HepG2 (cell line): ENCODE results near the gene GPBAR1. TPM values are rescaled to one million over a fixed set of nuclear protein-coding genes. Genes with fewer than 3 reads are reported as not detected.
A peak's percentile ranks its signal among the peaks of the same experiment; 100 is the strongest.

ENCODE experiments used
- CEBPB ChIP-seq: IDR thresholded peaks from 2 replicates; pipeline ENCODE4 v1.6.1; 2011; ENCODE audit warnings: low read depth, low read length, improper control_type of control experiment, borderline replicate concordance
- DDIT3 ChIP-seq: sonication (generic); formaldehyde crosslinking; IDR thresholded peaks from 2 replicates; pipeline ENCODE4 v1.4.0; 2020; ENCODE audit warnings: mild to moderate bottlenecking, missing genetic modification reagents
- ETV5 ChIP-seq: IDR thresholded peaks from 2 replicates; pipeline ENCODE4 v1.6.1; 2018; ENCODE audit warnings: missing biosample characterization, missing genetic modification reagents, inconsistent platforms, borderline replicate concordance
- HNF4A ChIP-seq: sonication (generic); formaldehyde crosslinking; IDR thresholded peaks from 2 replicates; pipeline ENCODE4 v1.4.0; 2020; ENCODE audit warnings: missing genetic modification reagents
- IKZF4 ChIP-seq: sonication (generic); formaldehyde crosslinking; IDR thresholded peaks from 2 replicates; pipeline ENCODE4 v1.5.1; 2020; ENCODE audit warnings: borderline replicate concordance, mild to moderate bottlenecking, low read depth, missing genetic modification reagents; ENCODE audit errors: not compliant biosample characterization
- IRF1 ChIP-seq: sonication (generic); formaldehyde crosslinking; IDR thresholded peaks from 2 replicates; pipeline ENCODE4 v1.4.0; 2020; ENCODE audit warnings: low read depth, mild to moderate bottlenecking, missing genetic modification reagents
- KDM5B ChIP-seq: sonication (generic); formaldehyde crosslinking; IDR thresholded peaks from 2 replicates; pipeline ENCODE4 v1.4.0; 2020; ENCODE audit warnings: missing genetic modification reagents, mild to moderate bottlenecking, borderline replicate concordance
- MED8 ChIP-seq: sonication (generic); formaldehyde crosslinking; IDR thresholded peaks from 2 replicates; pipeline ENCODE4 v1.8.1; 2023; ENCODE audit warnings: mild to moderate bottlenecking, missing genetic modification reagents; ENCODE audit not compliant: insufficient replicate concordance
- MLX ChIP-seq: IDR thresholded peaks from 2 replicates; pipeline ENCODE4 v1.6.1; 2016
- MNT ChIP-seq: fragments of 450-650 bp; IDR thresholded peaks from 2 replicates; pipeline ENCODE4 v1.6.1; 2016
- NFYB ChIP-seq: sonication (generic); formaldehyde crosslinking; IDR thresholded peaks from 2 replicates; pipeline ENCODE4 v1.4.0; 2020; ENCODE audit warnings: missing genetic modification reagents
- RFX5 ChIP-seq: IDR thresholded peaks from 2 replicates; pipeline ENCODE4 v1.6.1; 2011; ENCODE audit warnings: low read depth, low read length, improper control_type of control experiment
- SOX6 ChIP-seq, 2 experiments: fragments of 450-650 bp in 1 of 2; sonication (generic) in 1 of 2; formaldehyde crosslinking in 1 of 2; IDR thresholded peaks; 2 replicates each; pipeline versions ENCODE4 v1.4.0 to v1.6.1; 2017 to 2020; ENCODE audit warnings: antibody characterized with exemption in 1 of 2, mild to moderate bottlenecking in 1 of 2, missing genetic modification reagents in 1 of 2
- TGIF2 ChIP-seq: IDR thresholded peaks from 2 replicates; pipeline ENCODE4 v1.6.1; 2016; ENCODE audit warnings: control low read depth, missing compliant biosample characterization
- ZNF264 ChIP-seq: sonication (generic); formaldehyde crosslinking; IDR thresholded peaks from 2 replicates; pipeline ENCODE4 v1.4.0; 2020; ENCODE audit warnings: missing genetic modification reagents
- ZNF331 ChIP-seq: sonication (generic); formaldehyde crosslinking; IDR thresholded peaks from 2 replicates; pipeline ENCODE4 v1.4.0; 2020; ENCODE audit warnings: missing genetic modification reagents
- ZNF335 ChIP-seq: sonication (generic); formaldehyde crosslinking; IDR thresholded peaks from 2 replicates; pipeline ENCODE4 v1.4.0; 2020; ENCODE audit warnings: missing genetic modification reagents
- ZNF343 ChIP-seq: sonication (generic); formaldehyde crosslinking; IDR thresholded peaks from 2 replicates; pipeline ENCODE4 v1.4.0; 2020; ENCODE audit warnings: mild to moderate bottlenecking, missing genetic modification reagents
- ZNF441 ChIP-seq: sonication (generic); formaldehyde crosslinking; IDR thresholded peaks from 2 replicates; pipeline ENCODE4 v1.7.0; 2021; ENCODE audit warnings: missing genetic modification reagents, borderline replicate concordance
- ZNF460 ChIP-seq: sonication (generic); formaldehyde crosslinking; IDR thresholded peaks from 2 replicates; pipeline ENCODE4 v1.5.1; 2020; ENCODE audit warnings: missing genetic modification reagents, mild to moderate bottlenecking, borderline replicate concordance
- ZNF564 ChIP-seq: sonication (generic); formaldehyde crosslinking; IDR thresholded peaks from 2 replicates; pipeline ENCODE4 v1.8.1; 2023; ENCODE audit warnings: mild to moderate bottlenecking, missing genetic modification reagents
- ZNF614 ChIP-seq: IDR thresholded peaks from 2 replicates; pipeline ENCODE4 v1.6.1; 2018; ENCODE audit warnings: missing biosample characterization, missing genetic modification reagents, inconsistent platforms, borderline replicate concordance
- ZNF883 ChIP-seq: sonication (generic); formaldehyde crosslinking; IDR thresholded peaks from 2 replicates; pipeline ENCODE4 v1.5.1; 2020; ENCODE audit warnings: mild to moderate bottlenecking, missing genetic modification reagents; ENCODE audit errors: not compliant biosample characterization
- polyA plus RNA-seq, 8 experiments: library from polyadenylated mRNA; depleted of rRNA in 3 of 8; stranded (reverse) in 7 of 8; unstranded in 1 of 8; fragments of >200 nt; fragmentation: Illumina TruSeq in 4 of 8; extraction: Trizol in 4 of 8; gene quantifications; 2 replicates each; pipeline versions ENCODE4 v1.2.1 to v1.2.3, GENCODE V29; 2011 to 2016; ENCODE audit warnings: low read depth in 4 of 8, missing spikeins in 1 of 8, mixed read lengths in 1 of 8; ENCODE audit not compliant: insufficient read depth in 1 of 8
- total RNA-seq, 5 experiments: library from RNA; depleted of rRNA; stranded (reverse); fragments of >200 nt; fragmentation: Illumina TruSeq; extraction: Trizol; gene quantifications; 2 replicates each; pipeline ENCODE4 v1.2.3, GENCODE V29; 2016; ENCODE audit warnings: low read depth in 1 of 5
- TF ChIP-seq, protein P1 (sequence below): sonication (generic); formaldehyde crosslinking; IDR thresholded peaks from 2 replicates; pipeline ENCODE4 v1.4.0; 2020; ENCODE audit warnings: missing genetic modification reagents

Gene GPBAR1
- total and polyA plus RNA-seq, 2 of the 13 experiments (the other 11 are each of a cell fraction or from before 2014, with no cell fraction given): 0.05 to 0.09 TPM

GRCh38 chr2:218272531-218273212 is 11.9 kb downstream of the GPBAR1 start (continued):
- TF ChIP-seq HNF4A (CRISPR knock-in tag) (peak; percentile 21; the same call in 1 of the 2 replicates), ZNF614 (0 out of 2 replicates have a peak, but pooled peaks have one; percentile 52), MED8 (CRISPR knock-in tag) (no peak), ZNF335 (CRISPR knock-in tag) (no peak), ZNF343 (no peak), ZNF264 (CRISPR knock-in tag) (no peak), IRF1 (no peak), ZNF564 (0 out of 2 replicates have a peak, but pooled peaks have one; percentile 52), CEBPB (peak; percentile 62; the same call in 1 of the 2 replicates), SOX6 (IDR thresholded peaks at IDR 0.05) (no peak), SOX6 (CRISPR knock-in tag; IDR thresholded peaks at IDR 0.05) (0 out of 2 replicates have a peak, but pooled peaks have one; percentile 32), ETV5 (CRISPR knock-in tag) (no peak), ZNF883 (peak; percentile 27), ZNF441 (no peak), MNT (no peak), ZNF331 (peak; percentile 51; the same call in 1 of the 2 replicates), DDIT3 (CRISPR knock-in tag) (no peak), ZNF460 (CRISPR knock-in tag) (no peak), NFYB (no peak), TGIF2 (CRISPR knock-in tag) (peak; percentile 58; the same call in 1 of the 2 replicates), KDM5B (no peak), MLX (CRISPR knock-in tag) (no peak), IKZF4 (CRISPR knock-in tag) (no peak), RFX5 (no peak)
- TF ChIP-seq, protein P1, sequence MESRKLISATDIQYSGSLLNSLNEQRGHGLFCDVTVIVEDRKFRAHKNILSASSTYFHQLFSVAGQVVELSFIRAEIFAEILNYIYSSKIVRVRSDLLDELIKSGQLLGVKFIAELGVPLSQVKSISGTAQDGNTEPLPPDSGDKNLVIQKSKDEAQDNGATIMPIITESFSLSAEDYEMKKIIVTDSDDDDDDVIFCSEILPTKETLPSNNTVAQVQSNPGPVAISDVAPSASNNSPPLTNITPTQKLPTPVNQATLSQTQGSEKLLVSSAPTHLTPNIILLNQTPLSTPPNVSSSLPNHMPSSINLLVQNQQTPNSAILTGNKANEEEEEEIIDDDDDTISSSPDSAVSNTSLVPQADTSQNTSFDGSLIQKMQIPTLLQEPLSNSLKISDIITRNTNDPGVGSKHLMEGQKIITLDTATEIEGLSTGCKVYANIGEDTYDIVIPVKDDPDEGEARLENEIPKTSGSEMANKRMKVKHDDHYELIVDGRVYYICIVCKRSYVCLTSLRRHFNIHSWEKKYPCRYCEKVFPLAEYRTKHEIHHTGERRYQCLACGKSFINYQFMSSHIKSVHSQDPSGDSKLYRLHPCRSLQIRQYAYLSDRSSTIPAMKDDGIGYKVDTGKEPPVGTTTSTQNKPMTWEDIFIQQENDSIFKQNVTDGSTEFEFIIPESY: peak; percentile 37
